Muscle of arm (tissue), 12 donors: ENCODE results near the gene SLC35B4. TPM values are rescaled to one million over a fixed set of nuclear protein-coding genes. Genes with fewer than 3 reads are reported as not detected.

ENCODE experiments used
- polyA plus RNA-seq, 12 donors: library from polyadenylated mRNA; unstranded; fragments of 120-200 nt; gene quantifications; one replicate each; pipeline ENCODE4 v1.2.1, GENCODE V29; 2013; ENCODE audit not compliant: insufficient read length in 12 of 12

The SLC35B4 gene
- polyA plus RNA-seq, 12 donors = 8.3 to 19.0 (median 11.5) TPM; not detected in 1

Other genes starting within 250 kb of the SLC35B4 start
- gene LRGUK, start 189.6 kb downstream of the SLC35B4 start, polyA plus RNA-seq = 1 to 10 TPM in 5 of 12 donors, under 1 TPM in 5, not detected in 2; 0.23 to 2.4 (median 0.85) TPM
- gene AKR1B1, start 142.2 kb upstream of the SLC35B4 start, polyA plus RNA-seq = 100 to 1,000 TPM in 6 of 12 donors, 10 to 100 TPM in 6; 47.8 to 402 (median 102) TPM
- gene AKR1B10, start 210.6 kb upstream of the SLC35B4 start, polyA plus RNA-seq = 1 to 10 TPM in 1 of 12 donors, under 1 TPM in 7, not detected in 4; 0.13 to 1.2 (median 0.49) TPM
- gene AKR1B15, start 232.2 kb upstream of the SLC35B4 start, polyA plus RNA-seq = under 1 TPM in 9 of 12 donors, not detected in 3; 0.18 to 0.74 (median 0.30) TPM